GM20000 (cell line): ENCODE measurements around the gene SOD1.
"Not testable (repeated sequence)": the region's sequence is repeated elsewhere in the genome, so short reads cannot be mapped to it uniquely, and the experiment has no call there.

Experiments used
- DNase-seq: peaks from one replicate; pipeline ENCODE4 v3.0.0; 2012; ENCODE audit warnings: low spot score
- CTCF ChIP-seq: IDR thresholded peaks from 2 replicates; pipeline ENCODE4 v1.5.1; 2012; ENCODE audit warnings: mild to moderate bottlenecking, control low read depth; ENCODE audit errors: extremely low read depth, missing control alignments

The SOD1 gene

DNA sequence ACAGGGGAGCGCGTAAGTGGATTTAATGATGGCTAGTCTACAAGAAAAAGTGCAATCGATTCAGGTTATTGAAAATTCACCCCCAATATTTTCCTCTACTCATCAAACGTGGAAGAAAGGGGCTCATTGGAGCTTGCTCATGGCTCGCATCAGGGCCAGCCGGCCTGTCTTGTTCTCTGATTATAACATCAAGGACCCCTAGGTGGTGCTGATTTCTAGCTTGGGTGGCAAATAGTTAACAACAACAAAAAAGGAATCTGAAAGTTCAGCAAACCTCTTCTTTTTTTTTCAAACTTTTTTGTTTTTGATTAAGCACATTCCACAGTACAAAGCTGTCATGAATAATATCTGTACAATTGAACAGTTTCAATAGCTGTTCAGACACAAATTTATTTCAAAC is 35.8 kb upstream of the SOD1 start:
- no peak for TF ChIP-seq CTCF
- peak; percentile 49 for DNase-seq

DNA sequence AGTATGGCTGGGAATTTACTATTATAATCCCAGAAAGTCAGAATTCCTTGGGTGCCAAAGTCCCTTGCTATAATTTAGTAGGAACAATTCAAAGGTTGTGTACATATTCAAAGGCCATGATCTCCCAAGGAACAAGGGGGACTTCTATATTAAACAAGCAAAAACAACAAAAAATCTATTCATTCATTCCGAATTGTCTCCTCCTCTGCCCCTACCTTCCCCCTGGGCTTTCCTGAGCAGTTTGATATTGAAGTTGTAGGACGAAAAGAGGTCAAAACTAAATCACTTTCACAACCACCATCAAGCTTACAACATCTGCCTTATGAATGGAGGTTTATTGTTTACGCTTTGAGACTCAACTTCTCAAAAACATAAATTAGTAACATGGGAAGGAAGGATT is 35.3 kb upstream of the SOD1 start:
- no peak for TF ChIP-seq CTCF
- no peak for DNase-seq

GRCh38 chr21:31624961-31625491 is 34.5 kb upstream of the SOD1 start:
- TF ChIP-seq CTCF: no peak
- no peak for DNase-seq

DNA sequence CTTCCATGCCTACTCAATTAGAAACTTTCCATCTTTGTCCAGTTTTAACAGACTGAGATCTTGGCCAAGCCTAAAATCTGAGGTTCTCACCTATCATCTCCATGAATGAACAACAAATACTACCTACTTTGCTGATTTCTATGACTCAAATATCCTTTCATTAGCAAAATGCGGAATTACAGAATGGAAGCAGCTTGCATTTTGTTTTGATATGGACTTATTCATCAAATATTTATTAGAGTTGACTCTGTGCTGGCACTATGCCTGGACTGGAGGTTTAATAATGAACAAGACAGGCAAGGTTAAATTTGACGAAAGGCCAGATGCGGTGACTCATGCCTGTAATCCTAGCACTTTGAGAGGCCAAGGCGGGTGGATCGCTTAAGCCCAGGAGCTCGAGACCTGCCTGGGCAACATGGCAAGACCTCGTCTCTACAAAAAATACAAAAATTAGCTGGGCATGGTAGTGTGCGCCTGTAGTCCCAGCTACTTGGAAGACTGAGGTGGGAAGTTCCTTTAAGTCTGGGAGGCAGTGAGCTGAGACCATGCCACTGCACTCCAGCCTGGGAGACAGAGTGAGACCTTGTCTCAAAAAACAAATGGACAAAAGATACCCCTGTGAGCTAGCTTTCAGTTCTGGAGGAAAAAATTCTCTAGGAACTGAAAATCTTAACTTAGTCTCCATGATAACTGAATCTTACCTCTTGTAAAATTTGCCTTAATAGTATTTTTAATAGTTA is 29.4 kb upstream of the SOD1 start:
- DNase-seq: no peak
- TF ChIP-seq CTCF: no peak

- not testable (repeated sequence) for DNase-seq
Observed at GRCh38 chr21:31631881-31632280, 27.6 kb upstream of the SOD1 start.

DNA sequence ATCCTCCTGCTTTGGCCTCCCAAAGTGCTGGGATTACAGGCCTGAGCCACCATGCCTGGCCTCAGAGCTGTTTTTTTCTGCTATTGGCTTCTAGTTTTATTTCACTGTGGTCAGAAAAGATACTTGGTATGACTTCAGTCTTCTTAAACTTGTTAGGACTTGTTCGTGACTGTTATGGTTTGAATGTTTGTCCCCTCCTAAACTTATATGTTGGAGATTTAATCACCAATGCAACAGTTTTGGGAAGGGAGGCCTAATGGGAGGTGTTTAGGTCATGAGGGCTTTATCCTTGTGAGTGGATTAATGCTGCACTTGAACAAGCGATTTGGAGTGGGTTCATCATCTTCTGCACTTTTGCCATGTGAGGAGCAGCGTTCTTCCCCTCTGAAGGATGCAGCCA is 24.5 kb upstream of the SOD1 start:
- no peak for DNase-seq
- TF ChIP-seq CTCF: no peak

- no peak for DNase-seq
- no peak for TF ChIP-seq CTCF
Observed at GRCh38 chr21:31636874-31637273, 22.6 kb upstream of the SOD1 start.

- no peak for TF ChIP-seq CTCF
- no peak for DNase-seq
Observed at GRCh38 chr21:31641416-31641922, 18.0 kb upstream of the SOD1 start.
